Astrocyte of the cerebellum (primary cell): ENCODE data around the gene TNS3.

ENCODE experiments used
- DNase-seq: peaks from one replicate; pipeline ENCODE4 v3.0.0-alpha.2; 2011; ENCODE audit warnings: low read depth
- H3K4me3 ChIP-seq: 2 replicates; pipeline ENCODE4 v1.5.1; 2011; ENCODE audit warnings: mild to moderate bottlenecking, low read depth, low read length, moderate library complexity
- in situ Hi-C: cut with HindIII; loops from 2 replicates; pipeline ENCODE4 v1.10.0; 2017; ENCODE audit warnings: low sequenced_read_pairs
- TF ChIP-seq, protein P1 (sequence below): IDR thresholded peaks from 2 replicates; pipeline ENCODE4 v1.5.1; 2012; ENCODE audit warnings: low read length, low read depth, moderate library complexity, mild to moderate bottlenecking; ENCODE audit errors: missing control alignments

TNS3 gene

DNA sequence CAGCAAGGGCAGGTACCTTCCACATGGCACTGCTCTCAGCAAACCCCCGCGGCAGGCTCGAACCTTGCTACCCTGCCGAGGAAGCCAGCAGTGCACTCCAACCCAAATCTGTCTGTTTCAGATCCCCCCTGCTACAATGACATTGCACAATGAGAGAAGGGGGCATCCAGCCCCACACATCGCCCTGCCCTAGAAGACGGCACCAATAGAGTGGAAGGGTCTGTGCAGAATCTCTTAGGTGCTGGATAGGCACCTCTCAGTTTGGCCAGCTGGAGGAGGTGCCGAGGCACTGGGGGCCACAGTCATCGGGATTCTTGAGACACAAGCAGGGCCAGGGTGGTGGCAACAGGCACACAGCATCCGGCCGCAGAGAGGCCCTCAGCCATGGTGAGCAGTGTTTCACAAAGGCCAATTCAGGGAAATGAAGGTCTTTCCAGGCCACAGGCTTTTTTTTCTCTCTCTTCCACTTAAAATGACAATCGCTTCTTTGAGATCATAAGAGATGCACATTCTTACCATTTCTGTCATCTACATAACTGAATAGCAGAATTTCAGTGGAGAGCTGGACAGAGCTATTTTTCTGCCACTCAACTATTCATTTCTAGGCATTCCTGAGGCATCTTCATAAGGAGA is 281.3 kb downstream of the TNS3 start:
- no peak overlapping the region for H3K4me3 ChIP-seq
- in situ Hi-C loops, result no loop called here
- TF ChIP-seq, protein P1, sequence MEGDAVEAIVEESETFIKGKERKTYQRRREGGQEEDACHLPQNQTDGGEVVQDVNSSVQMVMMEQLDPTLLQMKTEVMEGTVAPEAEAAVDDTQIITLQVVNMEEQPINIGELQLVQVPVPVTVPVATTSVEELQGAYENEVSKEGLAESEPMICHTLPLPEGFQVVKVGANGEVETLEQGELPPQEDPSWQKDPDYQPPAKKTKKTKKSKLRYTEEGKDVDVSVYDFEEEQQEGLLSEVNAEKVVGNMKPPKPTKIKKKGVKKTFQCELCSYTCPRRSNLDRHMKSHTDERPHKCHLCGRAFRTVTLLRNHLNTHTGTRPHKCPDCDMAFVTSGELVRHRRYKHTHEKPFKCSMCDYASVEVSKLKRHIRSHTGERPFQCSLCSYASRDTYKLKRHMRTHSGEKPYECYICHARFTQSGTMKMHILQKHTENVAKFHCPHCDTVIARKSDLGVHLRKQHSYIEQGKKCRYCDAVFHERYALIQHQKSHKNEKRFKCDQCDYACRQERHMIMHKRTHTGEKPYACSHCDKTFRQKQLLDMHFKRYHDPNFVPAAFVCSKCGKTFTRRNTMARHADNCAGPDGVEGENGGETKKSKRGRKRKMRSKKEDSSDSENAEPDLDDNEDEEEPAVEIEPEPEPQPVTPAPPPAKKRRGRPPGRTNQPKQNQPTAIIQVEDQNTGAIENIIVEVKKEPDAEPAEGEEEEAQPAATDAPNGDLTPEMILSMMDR, result no peak
- no peak for DNase-seq

DNA sequence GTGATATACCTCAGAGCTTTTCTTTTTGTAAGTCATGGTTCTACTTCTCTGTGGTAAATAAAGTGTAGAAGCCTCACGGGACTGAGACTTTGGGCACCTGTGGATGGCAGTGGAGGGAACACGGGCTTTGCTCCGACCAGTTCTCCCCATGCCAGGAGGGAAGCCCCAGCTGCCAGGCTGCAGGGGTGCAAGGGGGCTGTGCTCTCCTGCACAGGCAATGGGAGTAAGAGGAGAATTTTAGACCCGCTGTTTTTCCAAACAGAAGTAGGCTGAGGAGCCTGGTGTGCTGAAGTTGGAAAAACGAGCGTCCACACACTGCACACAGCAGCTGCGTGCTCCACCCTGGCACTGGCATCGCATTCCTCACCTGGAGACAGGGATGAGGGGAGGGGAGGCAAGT is 282.4 kb downstream of the TNS3 start:
- no peak overlapping the region for H3K4me3 ChIP-seq
- in situ Hi-C loops, result no loop called here
- DNase-seq, result no peak
- TF ChIP-seq, protein P1, result no peak

DNA sequence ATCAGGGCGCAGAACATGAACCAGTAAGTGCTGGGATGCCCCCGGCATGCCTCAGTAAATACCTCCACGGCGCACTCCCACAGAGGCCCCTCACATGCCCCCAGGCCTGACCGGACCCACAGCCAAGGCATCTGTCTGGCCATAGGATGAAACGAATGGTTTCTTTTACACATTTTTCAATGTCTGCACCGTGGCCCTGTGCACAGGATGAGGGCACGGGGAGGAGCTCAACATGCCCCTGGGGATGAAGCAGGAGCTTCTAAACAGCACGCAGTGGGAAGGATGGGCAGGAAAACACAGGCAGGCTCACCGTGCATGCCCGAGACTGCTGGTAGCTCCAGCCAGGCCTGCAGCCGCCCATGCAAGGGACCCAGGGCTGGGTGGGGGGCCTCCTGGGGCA is 283.3 kb downstream of the TNS3 start:
- DNase-seq, result no peak
- TF ChIP-seq, protein P1, result no peak
- no peak overlapping the region for H3K4me3 ChIP-seq
- in situ Hi-C loops, result no loop called here

DNA sequence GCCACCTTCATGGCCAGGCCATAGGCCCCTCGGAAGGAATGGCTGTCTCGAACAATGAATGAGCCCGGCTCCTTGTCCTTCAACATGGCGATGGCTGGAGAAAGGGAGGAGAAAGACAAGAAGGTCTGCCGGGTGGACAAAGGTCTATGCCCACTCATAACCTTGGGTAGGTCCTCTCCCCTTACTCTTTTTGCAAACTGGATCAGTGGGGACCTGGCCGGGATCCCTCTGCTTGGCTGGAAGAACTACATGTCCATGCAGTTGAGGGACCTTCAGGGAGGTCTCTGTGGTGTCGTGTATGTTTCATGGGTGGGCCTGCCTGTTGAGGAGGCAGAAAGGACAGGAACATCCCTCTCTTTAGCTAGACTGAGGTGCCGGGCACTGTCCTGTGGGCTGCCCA is 284.8 kb downstream of the TNS3 start:
- H3K4me3 ChIP-seq, result no peak overlapping the region
- DNase-seq, result no peak
- in situ Hi-C loops, result no loop called here
- TF ChIP-seq, protein P1, result no peak

DNA sequence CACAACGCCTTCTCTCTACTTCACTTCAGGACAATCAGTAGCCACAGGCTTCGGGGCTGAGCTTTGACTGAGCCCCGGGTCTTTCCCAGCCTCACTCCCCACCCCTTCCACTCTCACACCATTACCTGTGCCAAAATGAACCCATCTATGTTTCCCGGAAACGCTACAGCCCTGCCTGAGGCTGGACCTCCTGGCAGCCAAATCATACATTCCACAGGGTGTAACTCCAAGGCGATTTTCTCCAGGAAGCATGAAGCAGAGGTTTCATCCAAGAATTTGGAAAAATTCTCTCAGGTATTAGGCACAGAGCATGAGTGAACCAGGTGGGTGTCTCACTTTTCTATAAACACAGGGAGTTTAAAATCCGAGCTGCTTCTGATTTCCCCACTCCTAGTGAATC is 286.3 kb downstream of the TNS3 start:
- TF ChIP-seq, protein P1, result no peak
- in situ Hi-C loops, result no loop called here
- no peak overlapping the region for H3K4me3 ChIP-seq
- DNase-seq, result no peak

DNA sequence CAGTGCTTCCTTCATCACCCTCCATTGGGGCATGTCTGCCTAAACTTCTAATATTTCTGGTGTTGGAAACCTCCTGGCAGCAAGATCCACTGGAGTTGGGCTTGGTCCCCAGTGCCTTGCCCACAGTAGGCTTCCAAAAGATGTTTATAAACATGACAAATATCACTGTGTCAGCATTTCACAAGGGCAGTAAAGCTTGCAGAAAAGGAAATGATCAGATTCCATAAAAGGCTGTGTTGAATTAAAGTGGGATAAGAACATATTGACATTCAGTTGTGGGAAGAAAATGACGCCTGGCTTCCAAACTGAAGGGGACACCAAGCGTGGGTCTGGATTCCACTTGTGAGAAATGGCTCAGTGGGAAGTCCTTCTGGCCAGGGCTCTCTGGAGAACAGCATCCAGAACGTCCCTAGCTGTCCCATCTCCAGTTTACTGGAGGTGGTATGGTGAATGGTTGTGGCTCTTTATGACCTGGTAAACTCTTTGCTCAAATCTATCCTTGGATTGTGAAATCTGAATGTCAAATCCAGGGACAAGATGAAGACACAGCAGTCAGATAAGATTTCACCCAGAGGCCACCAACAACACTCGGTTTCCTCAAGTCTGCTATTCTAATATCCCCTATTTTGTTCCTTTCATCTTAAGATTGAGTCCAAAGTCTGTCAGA is 287.2 kb downstream of the TNS3 start:
- in situ Hi-C loops, result no loop called here
- no peak for DNase-seq
- no peak overlapping the region for H3K4me3 ChIP-seq
- TF ChIP-seq, protein P1, result no peak
